ENCODE data around the gene SCFD1. TPM values are rescaled to one million over a fixed set of nuclear protein-coding genes. Genes with fewer than 3 reads are reported as not detected.
"Not testable (repeated sequence)": the region's sequence is repeated elsewhere in the genome, so short reads cannot be mapped to it uniquely, and the experiment has no call there.

Gene SCFD1
- total RNA-seq, 1 donor from 2014 or later, result 80.4 TPM

- intact Hi-C loops (cut with micrococcal nuclease), result loop anchor here (1.0 kb wide), 1 partner anchor 236 kb away; no protein-coding TSS in a partner anchor
These were observed 11.3 kb upstream of the SCFD1 start for GRCh38 chr14:30610787-30611343.

- intact Hi-C loops (cut with micrococcal nuclease), result no loop called here
These were observed 8.0 kb upstream of the SCFD1 start for GRCh38 chr14:30614155-30614554.

GRCh38 chr14:30620178-30620577, 1.9 kb upstream of the SCFD1 start:
- intact Hi-C loops (cut with micrococcal nuclease), result loop anchor here (5.0 to 10.0 kb wide), 4 partner anchors 507 to 1585 kb away; partner anchors contain the start of genes ARHGAP5, RNU6-7 and RNU6-8

- intact Hi-C loops (cut with micrococcal nuclease), result loop anchor here (1.0 to 10.0 kb wide), 5 partner anchors 8 to 1583 kb away; partner anchors contain the start of genes ARHGAP5, RNU6-7 and RNU6-8
These were observed 672 bp upstream of the SCFD1 start for GRCh38 chr14:30621354-30621939.

- intact Hi-C loops (cut with micrococcal nuclease), result loop anchor here (2.0 to 10.0 kb wide), 5 partner anchors 33 to 1581 kb away; partner anchors contain the start of genes ARHGAP5, RNU6-7 and RNU6-8
These were observed 1.5 kb downstream of the SCFD1 start for GRCh38 chr14:30623412-30624131.

- intact Hi-C loops (cut with micrococcal nuclease), result loop anchor here (5.0 to 10.0 kb wide), 4 partner anchors 503 to 1581 kb away; partner anchors contain the start of genes ARHGAP5, RNU6-7 and RNU6-8
These were observed 2.0 kb downstream of the SCFD1 start for GRCh38 chr14:30624132-30624423.

- intact Hi-C loops (cut with micrococcal nuclease), result loop anchor here (10.0 kb wide), 2 partner anchors 729 to 1579 kb away; partner anchors contain the start of genes RNU6-7 and RNU6-8
These were observed 3.4 kb downstream of the SCFD1 start for GRCh38 chr14:30625533-30625932.

GRCh38 chr14:30629432-30629831, 7.3 kb downstream of the SCFD1 start:
- intact Hi-C loops (cut with micrococcal nuclease), result loop anchor here (10.0 kb wide), 2 partner anchors 725 to 1575 kb away; partner anchors contain the start of genes RNU6-7 and RNU6-8

GRCh38 chr14:30630248-30630647, 8.1 kb downstream of the SCFD1 start:
- intact Hi-C loops (cut with micrococcal nuclease), result no loop called here

GRCh38 chr14:30632730-30633129, 10.6 kb downstream of the SCFD1 start:
- intact Hi-C loops (cut with micrococcal nuclease), result no loop called here

- intact Hi-C loops (cut with micrococcal nuclease), result no loop called here
These were observed 16.8 kb downstream of the SCFD1 start for GRCh38 chr14:30638926-30639325.

- intact Hi-C loops (cut with micrococcal nuclease), result no loop called here
These were observed 19.1 kb downstream of the SCFD1 start for GRCh38 chr14:30641207-30641606.

GRCh38 chr14:30644462-30644861, 22.3 kb downstream of the SCFD1 start:
- intact Hi-C loops (cut with micrococcal nuclease), result not testable (repeated sequence)

GRCh38 chr14:30645600-30645999, 23.5 kb downstream of the SCFD1 start:
- intact Hi-C loops (cut with micrococcal nuclease), result loop anchor here (1.0 kb wide), 1 partner anchor 70 kb away; no protein-coding TSS in a partner anchor

GRCh38 chr14:30648471-30648870, 26.4 kb downstream of the SCFD1 start:
- intact Hi-C loops (cut with micrococcal nuclease), result no loop called here

GRCh38 chr14:30651937-30652336, 29.8 kb downstream of the SCFD1 start:
- intact Hi-C loops (cut with micrococcal nuclease), result no loop called here

- intact Hi-C loops (cut with micrococcal nuclease), result loop anchor here (5.0 kb wide), 1 partner anchor 37 kb away; no protein-coding TSS in a partner anchor
These were observed 33.0 kb downstream of the SCFD1 start for GRCh38 chr14:30655124-30655523.

- intact Hi-C loops (cut with micrococcal nuclease), result loop anchor here (1.0 to 5.0 kb wide), 5 partner anchors 33 to 765 kb away; partner anchors contain the start of genes HEATR5A and SCFD1
These were observed 33.5 kb downstream of the SCFD1 start for GRCh38 chr14:30655658-30656057.

GRCh38 chr14:30656190-30656632, 34.1 kb downstream of the SCFD1 start:
- intact Hi-C loops (cut with micrococcal nuclease), result loop anchor here (1.0 to 5.0 kb wide), 5 partner anchors 33 to 764 kb away; partner anchors contain the start of genes HEATR5A and SCFD1

- intact Hi-C loops (cut with micrococcal nuclease), result loop anchor here (1.0 to 5.0 kb wide), 3 partner anchors 34 to 249 kb away; partner anchors contain the start of gene SCFD1
These were observed 34.9 kb downstream of the SCFD1 start for GRCh38 chr14:30657050-30657449.

- intact Hi-C loops (cut with micrococcal nuclease), result loop anchor here (1.0 to 5.0 kb wide), 3 partner anchors 35 to 249 kb away; partner anchors contain the start of gene SCFD1
These were observed 35.6 kb downstream of the SCFD1 start for GRCh38 chr14:30657606-30658163.
